ENCODE results near the gene PRKAA2.
A peak's percentile ranks its signal among the peaks of the same experiment; 100 is the strongest.

The PRKAA2 gene

GRCh38 chr1:56643661-56644060 lies 1.5 kb upstream of the PRKAA2 start:
- Mint-ChIP-seq H3K4me3 (no peak overlapping the region), H3K27me3 (peaks cover 49% of the 10 kb centered on the region), H3K4me1 (ENCODE audit: low read depth) (peaks cover 16% of the 10 kb centered on the region), H3K9me3 (no peaks in the 10 kb centered on the region), H3K36me3 (ENCODE audit: low read depth) (no peaks in the 10 kb centered on the region), H3K27ac (no peak overlapping the region)
- intact Hi-C loops (cut with micrococcal nuclease): no loop called here

DNA sequence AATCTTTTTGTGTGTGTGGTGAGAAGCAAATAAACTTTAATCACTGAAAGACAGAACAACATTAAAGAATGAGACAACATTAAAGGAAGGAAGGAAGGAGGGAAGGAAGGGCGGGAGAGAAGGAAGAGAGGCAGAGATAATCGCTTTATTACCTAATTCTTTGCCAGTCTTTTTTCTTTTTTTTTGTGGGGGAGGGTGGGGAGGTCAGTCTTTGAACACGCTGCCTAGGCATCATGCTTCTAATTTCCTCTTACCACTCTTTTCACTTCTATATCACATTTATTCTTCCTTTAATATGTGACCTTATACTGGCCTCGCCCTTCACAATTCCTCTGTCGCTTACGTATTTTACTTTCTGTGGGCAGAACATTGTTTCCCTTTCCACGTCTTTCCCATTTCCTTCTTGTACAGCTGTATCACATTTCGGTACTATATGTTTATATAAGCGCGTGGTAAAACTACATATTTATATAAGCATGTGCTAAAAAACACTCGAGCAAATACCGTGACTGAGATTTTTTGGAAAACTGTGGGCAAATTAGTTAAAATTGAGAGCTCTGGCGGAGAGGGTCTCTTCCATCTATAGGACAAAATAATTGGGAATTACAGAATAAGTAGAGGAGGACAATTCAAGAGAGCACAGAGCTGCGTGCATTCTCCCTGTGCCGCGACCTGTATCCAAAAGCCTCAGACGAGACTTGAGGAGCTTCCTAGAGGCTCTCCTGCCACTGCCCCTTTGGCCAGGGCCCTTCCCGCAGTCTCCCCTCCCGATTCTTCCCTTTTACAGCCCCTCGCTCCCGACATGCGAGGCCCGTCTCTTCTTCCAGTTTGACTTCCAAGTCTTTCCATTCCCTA lies 823 bp upstream of the PRKAA2 start:
- intact Hi-C loops (cut with micrococcal nuclease): no loop called here
- Mint-ChIP-seq H3K4me1 (ENCODE audit: low read depth) (peaks cover 16% of the 10 kb centered on the region), H3K27me3 (peaks cover 54% of the 10 kb centered on the region), H3K27ac (no peak overlapping the region), H3K9me3 (no peaks in the 10 kb centered on the region), H3K4me3 (peak overlapping the region; percentile 34), H3K36me3 (ENCODE audit: low read depth) (no peaks in the 10 kb centered on the region)

- Mint-ChIP-seq H3K4me1 (ENCODE audit: low read depth) (peaks cover 16% of the 10 kb centered on the region), H3K4me3 (peak overlapping the region; percentile 74), H3K27ac (no peak overlapping the region), H3K9me3 (no peaks in the 10 kb centered on the region), H3K27me3 (peaks cover 54% of the 10 kb centered on the region), H3K36me3 (ENCODE audit: low read depth) (no peaks in the 10 kb centered on the region)
- intact Hi-C loops (cut with micrococcal nuclease): no loop called here
Observed at GRCh38 chr1:56645677-56646305, 677 bp downstream of the PRKAA2 start.

- intact Hi-C loops (cut with micrococcal nuclease): no loop called here
Observed at GRCh38 chr1:56646611-56647010, 1.5 kb downstream of the PRKAA2 start.

GRCh38 chr1:56647106-56647505 lies 2.0 kb downstream of the PRKAA2 start:
- H3K36me3 Mint-ChIP-seq (ENCODE audit: low read depth): no peaks in the 10 kb centered on the region
- H3K27ac Mint-ChIP-seq: no peak overlapping the region
- H3K4me1 Mint-ChIP-seq (ENCODE audit: low read depth): peaks cover 16% of the 10 kb centered on the region
- peaks cover 50% of the 10 kb centered on the region for H3K27me3 Mint-ChIP-seq
- intact Hi-C loops (cut with micrococcal nuclease): no loop called here
- no peaks in the 10 kb centered on the region for H3K9me3 Mint-ChIP-seq
- H3K4me3 Mint-ChIP-seq: no peak overlapping the region

More at GRCh38 chr1:56646611-56647010, 1.5 kb downstream of the PRKAA2 start:
- Mint-ChIP-seq H3K9me3 (no peaks in the 10 kb centered on the region), H3K27ac (no peak overlapping the region), H3K4me3 (no peak overlapping the region), H3K4me1 (ENCODE audit: low read depth) (peaks cover 16% of the 10 kb centered on the region), H3K36me3 (ENCODE audit: low read depth) (no peaks in the 10 kb centered on the region), H3K27me3 (peaks cover 54% of the 10 kb centered on the region)

GRCh38 chr1:56648546-56648945 lies 3.4 kb downstream of the PRKAA2 start:
- H3K9me3 Mint-ChIP-seq: no peaks in the 10 kb centered on the region

GRCh38 chr1:56654126-56654923 lies 9.2 kb downstream of the PRKAA2 start:
- intact Hi-C loops (cut with micrococcal nuclease): no loop called here
- H3K4me1 Mint-ChIP-seq (ENCODE audit: low read depth): no peaks in the 10 kb centered on the region

More at GRCh38 chr1:56648546-56648945, 3.4 kb downstream of the PRKAA2 start:
- H3K27ac Mint-ChIP-seq: no peak overlapping the region
- peaks cover 47% of the 10 kb centered on the region for H3K27me3 Mint-ChIP-seq
- no peak overlapping the region for H3K4me3 Mint-ChIP-seq
- intact Hi-C loops (cut with micrococcal nuclease): no loop called here
- no peaks in the 10 kb centered on the region for H3K36me3 Mint-ChIP-seq (ENCODE audit: low read depth)
- peaks cover 16% of the 10 kb centered on the region for H3K4me1 Mint-ChIP-seq (ENCODE audit: low read depth)

DNA sequence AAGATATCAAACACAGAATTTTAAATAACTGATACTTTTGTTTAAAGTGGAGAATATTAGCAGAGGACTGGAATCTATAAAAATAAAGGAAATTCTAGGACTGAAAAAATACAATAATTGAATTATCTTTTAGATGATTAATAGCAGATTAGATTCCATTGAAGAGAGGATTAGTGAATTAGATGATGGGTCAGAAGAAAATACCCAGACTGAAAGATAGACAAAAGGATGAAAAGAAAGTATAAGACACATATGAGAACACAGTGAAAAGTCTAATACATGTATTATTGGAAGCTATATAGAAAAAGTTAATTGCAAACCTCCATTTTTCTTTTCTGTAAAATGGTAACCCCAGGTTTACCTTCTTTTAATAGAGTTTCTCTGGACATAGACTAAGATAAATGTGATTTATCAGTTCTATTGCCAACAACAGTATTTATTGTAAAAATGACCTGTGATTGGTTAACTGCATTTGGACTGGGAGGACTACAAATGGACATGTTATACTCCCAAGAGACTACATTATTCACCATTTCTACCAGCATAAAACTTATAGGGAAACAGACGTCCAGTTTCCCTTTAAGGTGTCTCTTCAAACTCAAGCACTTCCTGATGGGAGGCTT lies 11.0 kb downstream of the PRKAA2 start:
- Mint-ChIP-seq H3K36me3 (ENCODE audit: low read depth) (no peaks in the 10 kb centered on the region), H3K9me3 (peaks cover 21% of the 10 kb centered on the region), H3K27ac (no peak overlapping the region), H3K4me1 (ENCODE audit: low read depth) (no peaks in the 10 kb centered on the region), H3K27me3 (no peaks in the 10 kb centered on the region), H3K4me3 (no peak overlapping the region)
- intact Hi-C loops (cut with micrococcal nuclease): no loop called here

More at GRCh38 chr1:56654126-56654923, 9.2 kb downstream of the PRKAA2 start:
- Mint-ChIP-seq H3K9me3 (peaks cover 21% of the 10 kb centered on the region), H3K27me3 (peaks cover 2% of the 10 kb centered on the region), H3K27ac (no peak overlapping the region), H3K4me3 (no peak overlapping the region), H3K36me3 (ENCODE audit: low read depth) (no peaks in the 10 kb centered on the region)

GRCh38 chr1:56658254-56658653 lies 13.1 kb downstream of the PRKAA2 start:
- H3K27ac Mint-ChIP-seq: no peak overlapping the region
- H3K4me3 Mint-ChIP-seq: no peak overlapping the region
- intact Hi-C loops (cut with micrococcal nuclease): no loop called here
- H3K27me3 Mint-ChIP-seq: no peaks in the 10 kb centered on the region
- H3K9me3 Mint-ChIP-seq: peaks cover 21% of the 10 kb centered on the region
- H3K4me1 Mint-ChIP-seq (ENCODE audit: low read depth): no peaks in the 10 kb centered on the region
- H3K36me3 Mint-ChIP-seq (ENCODE audit: low read depth): no peaks in the 10 kb centered on the region

DNA sequence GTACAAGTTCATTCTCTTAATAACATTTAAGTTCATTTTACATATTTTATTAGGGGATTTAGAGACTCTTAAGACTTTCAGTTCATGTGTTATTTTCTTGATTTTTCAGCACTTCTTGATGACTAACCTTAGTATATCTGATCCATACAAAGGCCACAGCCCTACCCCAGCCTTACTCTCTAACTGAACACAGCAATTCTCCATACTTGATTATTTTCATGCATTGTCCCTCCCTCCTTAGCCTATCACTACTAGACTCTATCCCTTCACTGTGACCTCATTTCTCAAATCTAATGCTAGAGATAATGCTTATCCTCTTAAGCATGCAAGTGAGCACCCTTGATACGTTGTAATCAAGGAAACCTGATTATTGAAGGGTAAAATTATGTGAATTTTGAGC lies 15.2 kb downstream of the PRKAA2 start:
- intact Hi-C loops (cut with micrococcal nuclease): no loop called here
- Mint-ChIP-seq H3K9me3 (peaks cover 21% of the 10 kb centered on the region), H3K27me3 (no peaks in the 10 kb centered on the region), H3K4me3 (no peak overlapping the region), H3K4me1 (ENCODE audit: low read depth) (no peaks in the 10 kb centered on the region), H3K36me3 (ENCODE audit: low read depth) (no peaks in the 10 kb centered on the region), H3K27ac (no peak overlapping the region)

DNA sequence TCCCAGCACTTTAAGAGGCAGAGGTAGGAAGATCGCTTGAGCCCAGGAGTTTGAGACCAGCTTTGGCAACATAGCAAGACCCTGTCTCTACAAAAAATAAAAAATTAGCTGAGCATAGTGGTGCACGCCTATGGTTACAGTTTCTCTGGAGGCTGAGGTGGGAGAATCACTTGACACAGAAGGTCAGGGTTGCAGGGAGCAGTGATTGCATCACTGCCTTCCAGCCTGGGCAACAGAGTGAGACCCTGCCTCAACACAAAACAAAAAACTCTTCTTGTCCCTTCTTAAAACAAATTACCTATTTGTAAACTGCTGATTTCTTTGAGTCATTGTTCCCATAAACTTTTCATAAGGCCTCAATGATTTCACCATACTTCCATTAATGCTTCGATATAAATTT lies 18.7 kb downstream of the PRKAA2 start:
- no peaks in the 10 kb centered on the region for H3K4me1 Mint-ChIP-seq (ENCODE audit: low read depth)
- intact Hi-C loops (cut with micrococcal nuclease): no loop called here
- no peaks in the 10 kb centered on the region for H3K27me3 Mint-ChIP-seq
- H3K36me3 Mint-ChIP-seq (ENCODE audit: low read depth): no peaks in the 10 kb centered on the region
- H3K27ac Mint-ChIP-seq: no peak overlapping the region
- no peaks in the 10 kb centered on the region for H3K9me3 Mint-ChIP-seq
- H3K4me3 Mint-ChIP-seq: no peak overlapping the region

DNA sequence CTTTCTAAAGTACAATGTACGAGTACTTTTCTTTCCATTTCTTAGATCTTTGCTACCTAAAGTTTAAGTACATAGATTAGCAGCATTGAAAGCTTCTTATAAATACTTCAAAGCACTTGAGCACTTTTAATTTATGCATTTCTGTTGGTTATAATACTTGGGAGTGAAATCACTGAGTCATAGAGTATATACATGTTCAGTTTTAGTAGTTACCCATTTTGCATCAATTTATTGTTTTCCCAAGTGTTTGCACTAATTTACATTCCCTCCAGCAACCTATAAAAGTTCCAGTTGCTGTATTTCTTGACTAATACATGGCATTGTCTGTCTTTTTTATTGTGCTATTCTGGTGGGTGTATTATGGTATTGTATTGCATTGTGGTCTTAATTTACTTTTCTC lies 20.3 kb downstream of the PRKAA2 start:
- no peaks in the 10 kb centered on the region for H3K4me1 Mint-ChIP-seq (ENCODE audit: low read depth)
- H3K36me3 Mint-ChIP-seq (ENCODE audit: low read depth): no peaks in the 10 kb centered on the region
- intact Hi-C loops (cut with micrococcal nuclease): no loop called here
- H3K27ac Mint-ChIP-seq: no peak overlapping the region
- no peak overlapping the region for H3K4me3 Mint-ChIP-seq
- H3K9me3 Mint-ChIP-seq: no peaks in the 10 kb centered on the region
- H3K27me3 Mint-ChIP-seq: no peaks in the 10 kb centered on the region

DNA sequence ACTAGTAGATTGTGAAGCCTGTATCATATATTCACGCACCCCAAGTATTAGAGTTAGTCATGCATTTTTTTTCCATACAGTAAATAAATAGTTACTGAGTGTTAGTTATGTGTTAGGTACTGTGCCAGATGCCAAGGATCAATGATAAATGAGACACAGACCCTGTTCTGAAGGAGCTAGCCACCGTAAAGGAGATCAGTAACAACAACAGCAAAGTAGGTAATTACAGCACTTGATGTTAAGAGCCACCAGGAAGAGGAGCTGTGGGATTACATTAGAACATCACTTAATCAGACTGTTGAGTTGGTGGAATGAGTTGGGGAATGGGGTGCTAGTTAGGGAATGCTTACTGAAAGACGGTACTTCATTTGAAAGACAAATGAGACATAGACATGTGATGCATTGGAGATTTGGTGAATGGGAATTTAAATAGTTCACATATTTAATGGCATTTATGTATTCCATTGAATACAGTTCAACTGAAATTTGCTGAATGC lies 21.0 kb downstream of the PRKAA2 start:
- intact Hi-C loops (cut with micrococcal nuclease): no loop called here
- H3K9me3 Mint-ChIP-seq: no peaks in the 10 kb centered on the region

More for the DNA sequence above, 21.0 kb downstream of the PRKAA2 start:
- H3K27me3 Mint-ChIP-seq: no peaks in the 10 kb centered on the region
- H3K36me3 Mint-ChIP-seq (ENCODE audit: low read depth): no peaks in the 10 kb centered on the region
- no peaks in the 10 kb centered on the region for H3K4me1 Mint-ChIP-seq (ENCODE audit: low read depth)
- no peak overlapping the region for H3K27ac Mint-ChIP-seq
- no peak overlapping the region for H3K4me3 Mint-ChIP-seq

Data from dendritic cell treated with granulocyte-macrophage colony-stimulating factor and Interleukin-4, amounts not matched to agents 40 ng/mL and 50 ng/mL, for 4 days (primary cell).